Measurements from ENCODE around the gene NAT10. TPM values are rescaled to one million over a fixed set of nuclear protein-coding genes. Genes with fewer than 3 reads are reported as not detected.

NAT10 gene
- total RNA-seq, 1 donor from 2014 or later = 64.5 TPM

GRCh38 chr11:34132261-34132965 is 27.0 kb downstream of the NAT10 start:
- Mint-ChIP-seq H3K27ac (no peak overlapping the region), H3K9me3 (ENCODE audit: low read depth) (no peaks in the 10 kb centered on the region), H3K4me3 (ENCODE audit: low read depth) (no peak overlapping the region), H3K4me1 (ENCODE audit: low read depth) (no peaks in the 10 kb centered on the region), H3K27me3 (no peaks in the 10 kb centered on the region), H3K36me3 (ENCODE audit: insufficient read depth) (peaks cover 22% of the 10 kb centered on the region)
- TF ChIP-seq CTCF (IDR thresholded peaks at IDR 0.05; ENCODE audit: unreplicated experiment) = no peak
- DNase-seq (ENCODE audit: low spot score, unreplicated experiment) = no peak

- Mint-ChIP-seq H3K9me3 (ENCODE audit: low read depth) (no peaks in the 10 kb centered on the region), H3K4me3 (ENCODE audit: low read depth) (no peak overlapping the region), H3K27me3 (no peaks in the 10 kb centered on the region), H3K4me1 (ENCODE audit: low read depth) (no peaks in the 10 kb centered on the region), H3K27ac (no peak overlapping the region), H3K36me3 (ENCODE audit: insufficient read depth) (peaks cover 22% of the 10 kb centered on the region)
- TF ChIP-seq CTCF (IDR thresholded peaks at IDR 0.05; ENCODE audit: unreplicated experiment) = no peak
- DNase-seq (ENCODE audit: low spot score, unreplicated experiment) = no peak
These were observed 29.3 kb downstream of the NAT10 start for GRCh38 chr11:34134765-34135164.

- H3K27ac Mint-ChIP-seq = no peak overlapping the region
- TF ChIP-seq CTCF (IDR thresholded peaks at IDR 0.05; ENCODE audit: unreplicated experiment) = no peak
- no peak for DNase-seq (ENCODE audit: low spot score, unreplicated experiment)
- H3K27me3 Mint-ChIP-seq = no peaks in the 10 kb centered on the region
- no peaks in the 10 kb centered on the region for H3K9me3 Mint-ChIP-seq (ENCODE audit: low read depth)
- no peak overlapping the region for H3K4me3 Mint-ChIP-seq (ENCODE audit: low read depth)
- peaks cover 22% of the 10 kb centered on the region for H3K36me3 Mint-ChIP-seq (ENCODE audit: insufficient read depth)
- no peaks in the 10 kb centered on the region for H3K4me1 Mint-ChIP-seq (ENCODE audit: low read depth)
These were observed 30.0 kb downstream of the NAT10 start for GRCh38 chr11:34135439-34135838.

- Mint-ChIP-seq H3K4me1 (ENCODE audit: low read depth) (no peaks in the 10 kb centered on the region), H3K9me3 (ENCODE audit: low read depth) (no peaks in the 10 kb centered on the region), H3K36me3 (ENCODE audit: insufficient read depth) (peaks cover 22% of the 10 kb centered on the region), H3K27me3 (no peaks in the 10 kb centered on the region), H3K4me3 (ENCODE audit: low read depth) (no peak overlapping the region), H3K27ac (no peak overlapping the region)
- no peak for DNase-seq (ENCODE audit: low spot score, unreplicated experiment)
- no peak for TF ChIP-seq CTCF (IDR thresholded peaks at IDR 0.05; ENCODE audit: unreplicated experiment)
These were observed 31.0 kb downstream of the NAT10 start for GRCh38 chr11:34136420-34136819.

GRCh38 chr11:34139346-34139745 is 33.9 kb downstream of the NAT10 start:
- peaks cover 29% of the 10 kb centered on the region for H3K36me3 Mint-ChIP-seq (ENCODE audit: insufficient read depth)
- H3K9me3 Mint-ChIP-seq (ENCODE audit: low read depth) = no peaks in the 10 kb centered on the region
- DNase-seq (ENCODE audit: low spot score, unreplicated experiment) = no peak
- H3K4me1 Mint-ChIP-seq (ENCODE audit: low read depth) = no peaks in the 10 kb centered on the region
- no peak for TF ChIP-seq CTCF (IDR thresholded peaks at IDR 0.05; ENCODE audit: unreplicated experiment)
- H3K4me3 Mint-ChIP-seq (ENCODE audit: low read depth) = no peak overlapping the region
- no peak overlapping the region for H3K27ac Mint-ChIP-seq
- no peaks in the 10 kb centered on the region for H3K27me3 Mint-ChIP-seq

Data from progenitor cell of endocrine pancreas (in vitro differentiated cells).